GM21717 (cell line): ENCODE measurements around the gene SPRYD3.

ENCODE experiments used
- ATAC-seq: cut with Tn5 transposase; IDR thresholded peaks from one replicate; pipeline ENCODE4 v1.9.1; 2021; ENCODE audit warnings: mild to moderate bottlenecking, moderate library complexity; ENCODE audit not compliant: unreplicated experiment

SPRYD3 gene

DNA sequence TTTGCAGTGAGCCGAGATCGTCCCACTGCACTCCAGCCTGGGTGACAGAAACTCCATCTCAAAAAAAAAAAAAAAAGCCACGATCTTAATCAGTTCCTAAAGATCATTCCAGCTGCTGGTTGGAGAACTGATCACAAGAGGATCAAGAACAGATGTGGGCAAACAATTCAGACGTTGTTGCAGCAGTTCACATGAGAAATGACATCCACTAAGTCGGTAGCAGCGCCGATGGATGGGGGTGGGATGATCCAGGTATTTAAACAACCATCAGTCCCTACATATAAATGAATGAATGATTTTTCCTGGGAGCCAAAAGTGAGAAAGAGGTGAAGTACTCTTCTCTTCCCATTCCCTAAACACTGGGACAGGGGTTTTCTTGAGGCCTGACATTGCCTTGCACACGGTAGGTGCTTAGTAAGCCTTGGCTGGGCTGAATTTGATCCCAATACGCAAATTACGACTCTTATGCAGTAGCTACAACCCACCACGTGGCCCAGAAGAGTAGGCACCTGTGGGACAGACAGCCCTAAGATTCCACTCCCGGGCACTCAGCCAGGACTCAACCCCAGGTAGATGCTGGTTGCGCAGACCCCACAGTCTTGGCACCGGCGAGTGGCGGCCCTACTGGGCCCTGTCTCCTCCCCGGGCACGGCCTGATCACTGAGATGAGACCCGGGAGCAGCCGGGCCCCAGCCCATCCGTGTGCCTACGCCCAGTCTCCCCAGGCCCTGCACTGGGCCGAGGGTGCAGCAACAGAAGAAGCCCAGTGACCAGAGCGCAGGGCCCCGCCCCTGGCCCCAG lies 565 bp downstream of the SPRYD3 start:
- peak; percentile 29 for ATAC-seq

DNA sequence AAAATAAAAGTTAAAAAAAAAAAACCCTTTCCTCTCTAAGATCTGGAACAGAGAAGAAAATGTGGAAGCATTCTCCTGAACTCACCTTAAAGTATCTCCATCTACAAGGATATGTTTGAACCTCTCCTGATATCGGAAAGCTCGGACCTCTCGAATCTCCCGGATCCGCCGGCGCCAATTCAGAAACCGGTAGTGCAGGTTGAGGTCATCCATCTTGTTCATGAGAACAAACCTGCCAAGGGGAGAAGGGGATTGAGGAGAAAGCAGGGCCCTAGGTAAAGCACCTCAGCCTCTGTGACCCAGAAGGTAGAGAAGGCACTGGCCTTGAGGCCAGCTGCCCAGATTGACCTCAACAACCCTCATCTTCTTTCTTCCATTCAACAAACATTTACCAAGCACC lies 2.2 kb downstream of the SPRYD3 start:
- ATAC-seq, result no peak

GRCh38 chr12:53076461-53076860 lies 2.7 kb downstream of the SPRYD3 start:
- no peak for ATAC-seq

- no peak for ATAC-seq
Observed at GRCh38 chr12:53074999-53075370, 4.2 kb downstream of the SPRYD3 start.

DNA sequence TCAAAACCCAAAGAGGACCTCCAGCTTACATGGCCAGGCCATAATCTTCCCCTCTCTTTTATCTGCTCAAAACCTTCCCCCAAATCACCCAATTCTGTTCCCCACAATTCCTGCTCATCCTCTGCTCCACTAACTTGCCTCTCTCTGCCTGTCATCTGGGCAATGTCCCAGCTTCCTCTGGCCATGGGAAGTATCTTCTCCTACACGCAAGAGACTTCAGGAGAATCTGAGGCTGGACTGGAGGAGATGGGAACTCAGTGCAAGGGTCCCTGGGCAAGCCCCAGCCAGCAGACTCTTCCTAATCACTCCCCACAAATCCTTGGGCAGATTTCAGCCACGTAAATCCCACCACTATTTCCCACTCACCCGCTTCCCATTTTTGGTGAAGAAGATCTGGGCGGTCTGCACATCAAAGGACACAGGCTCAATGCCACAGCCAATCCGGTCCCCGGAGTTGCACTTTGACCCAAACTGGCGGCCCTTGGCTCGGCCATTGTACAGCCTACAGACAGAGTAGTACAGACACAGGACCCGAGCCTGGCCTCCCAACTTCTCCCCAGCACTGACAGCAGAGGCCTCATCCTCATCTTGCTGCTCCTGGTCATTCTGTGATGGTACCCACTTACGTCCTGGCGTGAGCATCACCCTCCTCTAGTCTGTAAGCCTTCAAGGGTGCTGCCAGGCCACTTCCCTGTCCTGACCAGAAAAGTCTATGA lies 4.7 kb downstream of the SPRYD3 start:
- no peak for ATAC-seq

DNA sequence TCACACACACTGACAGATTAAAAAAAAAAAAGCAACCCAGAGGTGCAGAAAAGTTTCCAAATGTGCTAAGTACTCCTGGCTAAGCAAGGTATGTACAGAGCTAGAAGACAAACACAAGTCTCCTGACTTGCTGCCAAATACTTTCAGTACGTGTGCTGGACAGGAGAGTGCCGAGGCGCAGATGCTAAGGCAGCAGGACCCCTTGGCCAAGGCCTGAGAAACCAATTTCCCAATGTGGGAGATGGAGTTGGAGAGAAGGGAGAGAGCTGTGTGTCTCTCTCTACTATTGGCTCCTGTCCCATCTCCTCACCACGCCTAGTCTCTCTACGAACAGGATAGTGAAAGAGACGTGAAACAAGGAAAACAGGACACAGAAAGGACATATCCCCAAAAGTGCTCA lies 5.3 kb downstream of the SPRYD3 start:
- ATAC-seq, result no peak

DNA sequence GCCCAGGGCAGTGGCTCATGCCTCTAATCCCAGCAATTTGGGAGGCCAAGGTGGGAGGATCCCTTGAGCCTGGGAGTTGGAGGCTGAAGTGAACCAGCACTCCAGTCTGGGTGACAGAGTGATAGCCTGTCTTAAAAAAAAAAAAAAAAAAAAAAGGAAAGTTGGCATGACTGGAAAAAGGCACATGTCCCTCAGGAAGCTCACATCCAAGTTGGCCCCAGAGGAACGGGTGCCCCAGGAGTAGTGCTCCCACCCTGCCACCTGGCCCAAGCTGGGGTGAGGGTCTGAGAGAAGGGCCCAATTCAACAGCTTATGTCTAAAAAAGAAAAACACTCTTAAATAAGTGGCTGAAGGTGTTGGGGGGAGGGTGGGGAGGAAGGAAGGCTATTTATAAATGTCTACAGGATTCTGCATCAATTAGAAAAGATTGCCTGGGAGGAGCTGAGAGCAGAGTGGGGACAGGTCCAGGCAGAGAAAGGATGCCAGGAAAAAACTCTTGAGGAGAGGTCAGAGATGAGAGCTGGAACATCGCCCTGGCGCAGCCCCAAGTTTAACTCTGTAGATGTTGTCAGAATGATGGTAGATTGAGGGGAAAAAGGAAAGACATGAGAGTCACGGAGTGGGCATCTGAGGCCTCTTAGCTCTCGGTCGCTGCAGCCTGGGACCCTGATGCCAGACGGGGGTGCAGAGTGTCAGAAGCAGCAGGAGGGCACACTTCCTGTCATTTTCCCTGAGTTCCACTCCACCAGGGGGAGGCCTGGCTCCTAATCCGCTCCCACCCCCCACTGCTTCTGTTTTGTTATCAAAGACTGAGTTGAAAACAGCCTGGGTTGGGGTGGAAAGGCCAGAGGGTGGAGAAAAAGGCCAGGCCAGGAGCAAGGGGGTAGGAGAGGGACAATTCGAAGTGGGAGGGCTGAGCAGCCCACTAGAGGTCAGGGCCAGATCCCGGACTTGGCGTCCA lies 7.3 kb downstream of the SPRYD3 start:
- ATAC-seq, result no peak

DNA sequence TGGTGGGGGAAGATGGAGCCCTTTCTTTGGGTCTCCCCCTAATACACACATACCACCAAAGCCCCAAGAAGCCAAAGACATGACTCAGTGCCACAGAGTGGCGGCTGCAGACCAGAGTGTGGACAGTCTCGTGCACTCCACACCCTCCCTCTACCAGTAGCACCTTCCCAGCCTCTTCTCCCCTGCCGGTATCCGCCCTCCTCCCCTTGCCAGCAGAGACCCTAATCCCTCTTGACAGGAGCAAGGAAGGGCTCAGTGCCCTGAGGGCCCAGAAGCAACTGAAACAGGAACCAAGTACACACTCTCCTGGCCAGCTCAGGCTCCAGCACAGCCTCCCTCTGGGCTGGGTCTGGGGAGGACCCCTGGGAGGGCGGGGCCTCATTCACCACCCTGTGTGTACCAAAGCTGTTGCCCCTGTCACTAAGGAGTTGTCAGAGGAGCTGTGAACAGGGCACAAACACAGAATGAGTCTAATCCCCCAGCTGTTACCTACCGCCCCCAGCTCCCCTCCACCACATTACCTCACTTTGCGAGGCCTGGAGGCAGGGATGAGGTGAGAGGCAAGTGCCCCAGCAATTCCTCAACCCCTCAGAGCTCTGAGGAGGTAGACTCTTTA lies 8.2 kb downstream of the SPRYD3 start:
- ATAC-seq, result no peak

GRCh38 chr12:53069621-53070410 lies 9.4 kb downstream of the SPRYD3 start:
- no peak for ATAC-seq

- ATAC-seq, result no peak
Observed at GRCh38 chr12:53068811-53069585, 10.2 kb downstream of the SPRYD3 start.

DNA sequence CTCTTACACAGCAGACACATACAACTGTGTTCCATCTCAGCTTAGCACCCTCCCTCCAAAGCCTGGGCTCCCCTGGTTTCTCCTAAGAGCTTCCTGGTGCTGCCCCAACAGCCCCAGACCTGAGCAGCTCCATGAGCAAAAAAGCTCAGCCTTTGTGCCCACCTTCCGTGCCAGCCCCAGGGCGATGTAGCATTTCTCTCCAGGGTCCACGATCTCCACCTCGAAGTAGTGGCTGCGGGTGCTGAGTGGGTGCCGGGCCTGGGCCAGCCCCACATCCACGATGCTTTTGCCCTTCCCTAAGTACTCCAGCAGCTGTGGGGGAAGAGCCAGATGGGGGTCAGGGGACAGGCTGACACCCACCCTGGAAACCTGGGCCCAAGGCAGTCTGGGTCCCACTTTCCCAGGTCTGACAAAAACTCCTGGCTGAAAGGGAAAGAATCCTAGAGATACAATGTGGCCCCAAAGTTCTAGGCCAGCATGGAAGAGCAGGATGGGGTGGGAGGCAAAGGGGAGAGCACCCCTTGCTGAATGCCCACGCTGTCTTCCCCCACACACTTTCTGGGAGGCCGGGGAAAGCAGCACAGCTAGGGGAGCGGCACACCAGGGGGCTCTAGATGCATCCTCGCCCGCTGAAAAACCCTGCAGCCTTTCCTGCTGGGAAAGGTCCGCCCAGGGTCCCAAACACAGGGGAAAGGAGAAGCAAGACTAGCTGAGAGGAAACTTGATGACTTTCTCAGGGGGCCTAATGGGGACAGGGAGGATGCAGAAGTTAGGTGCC lies 11.0 kb downstream of the SPRYD3 start:
- no peak for ATAC-seq

GRCh38 chr12:53067074-53067992 lies 11.9 kb downstream of the SPRYD3 start:
- ATAC-seq, result no peak

GRCh38 chr12:53065975-53066931 lies 12.9 kb downstream of the SPRYD3 start:
- no peak for ATAC-seq

GRCh38 chr12:53065470-53065869 lies 13.7 kb downstream of the SPRYD3 start:
- ATAC-seq, result no peak

DNA sequence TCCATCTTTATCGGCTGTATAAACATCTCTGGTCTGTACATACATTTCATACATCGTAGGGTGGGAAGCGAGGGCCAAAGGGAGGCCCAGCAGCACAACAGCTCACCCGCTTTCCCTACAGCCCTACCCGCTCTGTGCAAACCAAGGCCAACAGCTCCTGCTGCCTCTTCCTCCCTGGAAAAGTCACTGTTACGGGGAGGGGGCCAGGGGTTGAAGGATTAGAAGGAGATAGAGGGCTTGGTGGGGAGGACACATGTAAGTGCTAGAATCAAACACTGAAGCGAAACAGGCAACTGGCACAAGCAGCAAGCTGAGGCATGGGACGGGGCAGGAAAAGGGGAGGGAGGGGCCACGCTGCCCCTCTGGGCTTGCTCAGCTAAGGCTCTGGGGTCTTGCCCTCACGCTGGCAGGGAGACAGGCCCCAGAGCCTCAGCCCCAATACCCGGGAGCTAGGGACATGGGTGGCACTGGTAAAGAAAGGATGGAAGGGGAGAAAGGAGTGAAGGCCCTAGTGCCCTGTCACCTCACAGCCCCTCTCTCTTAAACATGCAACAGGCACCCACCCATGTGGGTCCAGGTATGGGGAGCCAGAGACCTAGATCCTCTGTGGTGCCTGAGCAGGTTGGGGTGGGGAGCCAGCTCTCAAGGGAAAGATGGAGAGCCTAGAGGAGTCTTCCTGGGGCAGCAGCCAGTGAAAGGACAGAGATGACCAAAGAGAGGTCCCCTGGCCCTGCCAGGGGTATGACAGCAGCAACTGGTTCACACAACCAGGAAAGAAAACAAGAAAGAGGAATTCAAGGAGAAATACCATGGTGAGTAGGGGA lies 14.4 kb downstream of the SPRYD3 start:
- no peak for ATAC-seq
